GM19193 (cell line): ENCODE data around the gene EIF5A2.

Experiments used
- POLR2A ChIP-seq: IDR thresholded peaks from 4 replicates; pipeline ENCODE4 v1.6.1; 2011; ENCODE audit not compliant: insufficient read depth, insufficient read length; ENCODE audit errors: extremely low read depth

Gene EIF5A2

DNA sequence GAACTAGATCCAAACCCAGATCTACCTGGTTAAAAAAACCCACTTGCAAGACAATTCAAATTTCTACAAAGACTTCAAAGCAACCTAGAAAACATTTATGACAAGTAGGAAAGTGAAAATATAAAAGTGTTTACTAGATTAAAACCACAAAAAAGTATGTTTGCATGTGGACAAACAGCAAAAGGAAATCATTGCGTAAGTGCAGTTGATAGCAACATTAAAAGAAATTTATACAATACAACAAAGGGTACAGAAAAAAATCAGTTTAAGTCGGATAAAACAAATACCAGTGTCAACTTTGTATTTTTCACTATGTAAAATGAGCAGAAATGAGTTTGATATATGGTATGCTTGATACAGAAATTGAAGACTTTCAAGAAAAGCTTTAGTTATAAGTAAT, 2.6 kb downstream of the EIF5A2 start:
- TF ChIP-seq POLR2A = no peak

GRCh38 chr3:170903123-170903522, 5.3 kb downstream of the EIF5A2 start:
- TF ChIP-seq POLR2A = no peak

GRCh38 chr3:170899455-170899854, 9.0 kb downstream of the EIF5A2 start:
- TF ChIP-seq POLR2A = no peak

DNA sequence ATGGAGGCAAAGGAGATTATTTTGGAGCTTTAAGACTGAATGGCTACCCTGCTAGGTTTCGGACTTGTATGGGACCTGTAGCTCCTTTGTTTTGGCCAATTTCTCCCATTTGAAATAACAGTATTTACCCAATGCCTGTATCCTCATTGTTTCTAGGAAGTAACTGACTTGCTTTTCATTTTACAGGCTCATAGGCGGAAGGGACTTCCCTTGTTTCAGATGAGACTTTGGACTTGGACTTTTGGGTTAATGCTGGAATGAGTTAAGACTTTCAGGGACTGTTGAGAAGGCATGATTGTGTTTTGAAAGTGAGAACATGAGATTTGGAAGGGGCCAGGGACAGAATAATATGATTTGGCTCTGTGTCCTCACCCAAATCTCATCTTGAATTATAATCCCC, 10.5 kb downstream of the EIF5A2 start:
- TF ChIP-seq POLR2A = no peak

GRCh38 chr3:170896781-170897180, 11.7 kb downstream of the EIF5A2 start:
- no peak for TF ChIP-seq POLR2A

DNA sequence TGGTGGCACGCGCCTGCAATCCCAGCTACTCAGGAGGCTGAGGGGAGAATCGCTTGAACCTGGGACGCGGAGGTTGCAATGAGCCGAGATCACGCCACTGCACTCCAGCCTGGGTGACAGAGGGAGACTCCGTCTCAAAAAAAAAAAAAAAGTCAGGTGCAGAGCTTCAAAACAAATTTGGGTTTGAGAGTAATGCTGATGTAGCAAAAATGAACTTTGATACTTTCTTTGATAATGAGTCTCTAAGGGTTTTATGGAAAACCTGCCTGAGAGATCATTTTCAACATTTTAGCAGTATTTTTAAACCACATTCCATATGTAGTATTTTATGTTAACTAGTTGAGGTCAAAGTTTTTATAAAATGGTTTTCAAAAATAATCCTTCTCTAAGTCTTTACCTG, 14.5 kb downstream of the EIF5A2 start:
- TF ChIP-seq POLR2A = no peak

- no peak for TF ChIP-seq POLR2A
These were observed 18.8 kb downstream of the EIF5A2 start for GRCh38 chr3:170889630-170890029.

- no peak for TF ChIP-seq POLR2A
These were observed 19.3 kb downstream of the EIF5A2 start for GRCh38 chr3:170889132-170889531.

GRCh38 chr3:170876537-170876936, 31.9 kb downstream of the EIF5A2 start:
- no peak for TF ChIP-seq POLR2A

GRCh38 chr3:170869645-170870593, 38.5 kb downstream of the EIF5A2 start, which contains the start of gene RPL22L1:
TSS of gene RPL22L1 (minus strand) at chr3:170870195. CDS start at chr3:170870167, 28 bp downstream.
- peak; percentile 99 for TF ChIP-seq POLR2A

GRCh38 chr3:170869239-170869590, 39.2 kb downstream of the EIF5A2 start:
- TF ChIP-seq POLR2A = no peak

- no peak for TF ChIP-seq POLR2A
These were observed 39.7 kb downstream of the EIF5A2 start for GRCh38 chr3:170868577-170869238.

DNA sequence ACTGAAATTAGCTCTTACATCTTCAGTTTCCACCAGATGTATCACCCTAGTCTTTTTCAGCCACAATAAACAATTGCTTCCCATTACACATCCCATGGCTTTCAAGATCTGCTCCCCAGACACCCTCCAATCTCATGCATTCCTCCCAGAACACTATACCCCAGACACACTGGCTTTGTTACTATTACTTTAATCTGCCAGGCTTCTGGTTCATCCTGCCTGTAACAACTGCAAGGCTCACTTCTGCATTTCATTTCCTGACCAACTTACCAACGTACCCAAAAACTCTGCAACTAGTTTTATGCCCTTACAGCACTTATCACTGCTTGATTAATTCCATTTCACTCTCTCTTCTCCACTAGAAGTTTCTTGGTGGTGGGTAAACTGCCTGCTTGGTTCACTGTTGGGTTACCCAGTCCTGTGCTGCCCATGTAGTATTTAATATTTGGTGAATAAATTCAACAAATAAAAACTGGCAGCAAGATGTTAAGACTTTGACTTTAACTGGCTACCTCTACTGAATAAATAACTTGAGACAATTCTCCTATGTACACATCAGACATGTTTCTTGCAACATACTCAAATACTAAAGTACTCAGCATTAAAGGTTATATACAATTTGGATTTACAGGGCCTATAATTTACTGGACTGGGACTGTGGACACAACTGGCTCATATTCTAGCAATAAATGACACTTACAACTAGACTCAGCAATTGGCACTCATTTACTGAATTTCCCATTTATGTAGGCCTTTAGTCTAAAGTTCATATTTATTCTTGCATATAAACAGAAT, 41.1 kb downstream of the EIF5A2 start:
- no peak for TF ChIP-seq POLR2A

GRCh38 chr3:170866499-170866898, 41.9 kb downstream of the EIF5A2 start:
- no peak for TF ChIP-seq POLR2A

DNA sequence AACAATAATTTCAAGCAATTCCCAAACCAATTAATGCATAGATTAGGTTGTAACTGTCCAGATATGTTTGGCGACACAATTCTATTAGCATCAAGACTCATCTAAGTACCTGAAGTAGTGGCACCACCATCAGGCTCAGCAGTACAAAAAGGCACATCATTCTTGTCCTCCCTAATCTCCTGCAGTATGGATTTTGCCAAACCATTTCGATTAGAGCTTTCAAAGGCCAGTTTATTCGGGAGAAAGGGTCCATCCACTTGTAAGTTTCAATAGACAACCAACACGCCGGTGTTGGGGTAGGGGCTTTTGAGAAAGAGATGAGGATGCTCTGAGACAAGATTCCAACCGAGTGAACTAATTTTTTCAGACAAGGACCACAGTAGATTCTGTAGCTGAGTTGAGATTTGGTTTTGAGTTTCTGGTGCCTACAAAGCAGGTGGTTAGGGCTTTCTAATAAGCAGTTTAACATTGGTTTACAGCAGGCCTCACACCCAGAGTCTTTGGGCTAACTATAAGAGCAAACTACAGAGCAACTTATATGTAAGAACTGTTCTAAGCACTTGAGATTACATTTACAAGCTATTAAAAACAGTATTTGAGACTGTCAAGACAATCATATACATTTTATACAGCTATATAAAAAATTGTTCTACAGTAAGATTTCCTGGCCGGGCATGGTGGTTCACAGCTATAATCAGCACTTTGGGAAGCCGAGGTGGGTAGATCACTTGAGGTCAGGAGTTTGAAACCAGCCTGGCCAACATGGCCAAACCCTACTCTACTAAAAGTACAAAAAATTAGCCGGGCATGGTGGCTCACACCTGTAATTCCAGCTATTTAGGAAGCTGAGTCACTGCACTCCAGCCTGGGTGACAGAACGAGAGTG, 43.0 kb downstream of the EIF5A2 start:
- TF ChIP-seq POLR2A = no peak
